OCI-LY7 (cell line): ENCODE results near the gene KRTAP1-1.

Source experiments
- CTCF ChIP-seq: fragments of 200-600 bp; sonication (generic); conservative IDR thresholded peaks from 2 replicates; pipeline ENCODE4 v1.5.1; 2014; ENCODE audit warnings: mild to moderate bottlenecking, antibody characterized with exemption, low read length, moderate library complexity, mixed read lengths
- EZH2phosphoT487 ChIP-seq: fragments of 200-600 bp; sonication (generic); IDR thresholded peaks from 2 replicates; pipeline ENCODE4 v1.6.1; 2018; ENCODE audit warnings: low read depth, borderline replicate concordance, mild to moderate bottlenecking, mixed run types, antibody characterized with exemption, low read length, moderate library complexity, mixed read lengths

GRCh38 chr17:41076788-41077187 lies 35.5 kb upstream of the KRTAP1-1 start:
- no peak for TF ChIP-seq CTCF
- TF ChIP-seq EZH2phosphoT487: no peak
